Neural cell (in vitro differentiated cells): ENCODE data around the gene ADPRHL1. TPM values are rescaled to one million over a fixed set of nuclear protein-coding genes. Genes with fewer than 3 reads are reported as not detected.

Experiments
- H2AFZ ChIP-seq: fragments of 200-600, 300-800 bp; sonication (generic), shearing (Covaris generic); 2 replicates; pipeline ENCODE4 v1.6.0; 2014; ENCODE audit warnings: low read depth, mild to moderate bottlenecking, antibody characterized with exemption, low read length, moderate library complexity
- H3F3A ChIP-seq: fragments of 200-600 bp; shearing (Covaris generic); 2 replicates; pipeline ENCODE4 v1.6.1; 2016; ENCODE audit warnings: mild to moderate bottlenecking, moderate library complexity, mixed read lengths, antibody characterized with exemption, low read length; ENCODE audit not compliant: insufficient read depth, poor library complexity, severe bottlenecking
- H3K27ac ChIP-seq: fragments of 200-600, 300-800 bp; sonication (generic), shearing (Covaris generic); 2 replicates; pipeline ENCODE4 v1.5.1; 2014; ENCODE audit warnings: mild to moderate bottlenecking, low read length, moderate library complexity
- H3K27me3 ChIP-seq: fragments of 300-800, 200-600 bp; sonication (generic), shearing (Covaris generic); 2 replicates; pipeline ENCODE4 v1.6.0; 2014; ENCODE audit warnings: mild to moderate bottlenecking, low read depth, low read length, moderate library complexity; ENCODE audit not compliant: insufficient read depth
- H3K36me3 ChIP-seq: fragments of 300-800, 200-600 bp; sonication (generic), shearing (Covaris generic); 2 replicates; pipeline ENCODE4 v1.5.1; 2014; ENCODE audit warnings: mild to moderate bottlenecking, antibody characterized with exemption, low read length, moderate library complexity; ENCODE audit not compliant: insufficient read depth
- H3K4me2 ChIP-seq: fragments of 300-800, 200-600 bp; sonication (generic), shearing (Covaris generic); 2 replicates; pipeline ENCODE4 v1.6.0; 2014; ENCODE audit warnings: mild to moderate bottlenecking, low read length
- H3K4me3 ChIP-seq: fragments of 300-800, 200-600 bp; sonication (generic), shearing (Covaris generic); 2 replicates; pipeline ENCODE4 v1.5.1; 2014; ENCODE audit warnings: mild to moderate bottlenecking, low read length, moderate library complexity
- H3K79me2 ChIP-seq: fragments of 200-600 bp; shearing (Covaris generic); replicated peaks from 2 replicates; pipeline ENCODE4 v1.6.0; 2014; ENCODE audit warnings: mild to moderate bottlenecking, low read length, moderate library complexity; ENCODE audit not compliant: insufficient read depth
- H3K9ac ChIP-seq: fragments of 300-800, 200-600 bp; sonication (generic), shearing (Covaris generic); 2 replicates; pipeline ENCODE4 v1.6.1; 2016; ENCODE audit warnings: mild to moderate bottlenecking, low read length, mixed read lengths
- H3K9me2 ChIP-seq: fragments of 200-600 bp; shearing (Covaris generic); 2 replicates; pipeline ENCODE4 v1.6.1; 2016; ENCODE audit warnings: mild to moderate bottlenecking, low read length, mixed read lengths; ENCODE audit not compliant: insufficient read depth
- H3K9me3 ChIP-seq: fragments of 200-600, 300-800 bp; sonication (generic), shearing (Covaris generic); 2 replicates; pipeline ENCODE4 v1.6.1; 2016; ENCODE audit warnings: mild to moderate bottlenecking, mixed run types, low read length, moderate library complexity, mixed read lengths
- H4K20me1 ChIP-seq: fragments of 200-600 bp; shearing (Covaris generic); 2 replicates; pipeline ENCODE4 v1.6.1; 2016; ENCODE audit warnings: mild to moderate bottlenecking, mixed run types; ENCODE audit not compliant: insufficient read depth
- EP300 ChIP-seq: fragments of 450-650 bp; conservative IDR thresholded peaks from 2 replicates; pipeline ENCODE4 v1.6.1; 2014; ENCODE audit warnings: antibody characterized with exemption, mild to moderate bottlenecking, moderate library complexity; ENCODE audit not compliant: poor library complexity, severe bottlenecking
- EZH2 ChIP-seq: fragments of 200-600, 300-800 bp; shearing (Covaris generic), sonication (generic); IDR thresholded peaks from 2 replicates; pipeline ENCODE4 v1.6.1; 2014; ENCODE audit warnings: antibody characterized with exemption, low read length, borderline replicate concordance, mild to moderate bottlenecking; ENCODE audit not compliant: insufficient read depth, poor library complexity, severe bottlenecking
- MXI1 ChIP-seq: fragments of 450-650 bp; conservative IDR thresholded peaks from 2 replicates; pipeline ENCODE4 v1.6.1; 2014; ENCODE audit warnings: antibody characterized with exemption, mild to moderate bottlenecking; ENCODE audit not compliant: poor library complexity, severe bottlenecking
- POLR2AphosphoS5 ChIP-seq: IDR thresholded peaks from 2 replicates; pipeline ENCODE4 v1.6.1; 2012
- RAD21 ChIP-seq: fragments of 450-650 bp; conservative IDR thresholded peaks from 2 replicates; pipeline ENCODE4 v1.6.1; 2014; ENCODE audit warnings: antibody characterized with exemption, mild to moderate bottlenecking, moderate library complexity
- REST ChIP-seq: IDR thresholded peaks from 2 replicates; pipeline ENCODE4 v1.6.1; 2012; ENCODE audit warnings: borderline replicate concordance
- SMC3 ChIP-seq: fragments of 450-650 bp; conservative IDR thresholded peaks from 2 replicates; pipeline ENCODE4 v1.6.1; 2014; ENCODE audit warnings: antibody characterized with exemption, mild to moderate bottlenecking, moderate library complexity; ENCODE audit not compliant: poor library complexity
- TAF1 ChIP-seq: IDR thresholded peaks from 2 replicates; pipeline ENCODE4 v1.6.1; 2012; ENCODE audit warnings: low read depth
- polyA plus RNA-seq: library from polyadenylated mRNA; depleted of rRNA; stranded (reverse); fragments of >200 nt; gene quantifications from 2 replicates; pipeline ENCODE4 v1.2.3, GENCODE V29; 2014
- TF ChIP-seq, protein P1 (sequence below): fragments of 450-650 bp; IDR thresholded peaks from 2 replicates; pipeline ENCODE4 v1.5.1; 2014; ENCODE audit warnings: antibody characterized with exemption, mild to moderate bottlenecking, moderate library complexity; ENCODE audit not compliant: poor library complexity, severe bottlenecking

ADPRHL1 gene
- polyA plus RNA-seq, 1 donor from 2014 or later = 1.1 TPM

DNA sequence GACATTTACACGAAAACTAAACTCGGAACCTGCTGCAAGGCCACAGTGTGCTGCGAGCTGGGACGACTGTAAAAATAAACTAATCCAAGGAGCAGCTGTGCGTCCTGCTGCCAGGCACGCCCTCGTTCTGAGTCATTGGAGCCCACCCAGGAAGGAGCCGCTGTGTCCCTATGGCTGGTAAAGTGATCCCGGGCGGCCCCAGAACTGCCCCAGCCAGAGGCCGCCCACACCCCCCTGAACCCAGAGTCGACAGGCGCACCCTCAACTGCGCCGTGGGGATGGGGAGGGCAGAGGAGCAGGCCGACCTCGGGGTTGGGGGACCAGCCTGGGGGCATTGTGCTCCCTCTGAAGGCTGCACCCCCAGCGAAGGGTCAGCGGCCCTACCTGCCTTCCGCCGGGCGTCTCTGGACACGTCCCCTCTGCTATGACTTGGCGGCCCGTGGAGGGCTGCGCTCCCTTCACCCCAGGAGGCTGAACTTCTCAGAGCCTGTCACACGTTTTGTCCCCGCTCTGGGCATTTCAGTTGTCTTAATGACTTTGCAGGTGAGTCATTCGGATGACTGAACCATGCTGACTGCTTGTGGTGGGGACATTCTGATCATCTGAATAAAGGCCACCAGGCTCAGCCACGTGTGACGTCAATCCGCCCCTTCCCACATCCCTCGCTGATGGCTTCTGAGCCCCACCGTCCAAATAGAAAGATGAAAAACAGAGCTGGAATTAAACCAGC is 42.7 kb downstream of the ADPRHL1 start:
- no peaks in the 10 kb centered on the region for H3K9me3 ChIP-seq
- TF ChIP-seq EZH2 (no peak), TAF1 (no peak), RAD21 (no peak), EP300 (no peak), SMC3 (no peak), MXI1 (no peak), REST (no peak), POLR2AphosphoS5 (no peak)
- TF ChIP-seq, protein P1, sequence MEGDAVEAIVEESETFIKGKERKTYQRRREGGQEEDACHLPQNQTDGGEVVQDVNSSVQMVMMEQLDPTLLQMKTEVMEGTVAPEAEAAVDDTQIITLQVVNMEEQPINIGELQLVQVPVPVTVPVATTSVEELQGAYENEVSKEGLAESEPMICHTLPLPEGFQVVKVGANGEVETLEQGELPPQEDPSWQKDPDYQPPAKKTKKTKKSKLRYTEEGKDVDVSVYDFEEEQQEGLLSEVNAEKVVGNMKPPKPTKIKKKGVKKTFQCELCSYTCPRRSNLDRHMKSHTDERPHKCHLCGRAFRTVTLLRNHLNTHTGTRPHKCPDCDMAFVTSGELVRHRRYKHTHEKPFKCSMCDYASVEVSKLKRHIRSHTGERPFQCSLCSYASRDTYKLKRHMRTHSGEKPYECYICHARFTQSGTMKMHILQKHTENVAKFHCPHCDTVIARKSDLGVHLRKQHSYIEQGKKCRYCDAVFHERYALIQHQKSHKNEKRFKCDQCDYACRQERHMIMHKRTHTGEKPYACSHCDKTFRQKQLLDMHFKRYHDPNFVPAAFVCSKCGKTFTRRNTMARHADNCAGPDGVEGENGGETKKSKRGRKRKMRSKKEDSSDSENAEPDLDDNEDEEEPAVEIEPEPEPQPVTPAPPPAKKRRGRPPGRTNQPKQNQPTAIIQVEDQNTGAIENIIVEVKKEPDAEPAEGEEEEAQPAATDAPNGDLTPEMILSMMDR = no peak
- H3K9ac ChIP-seq = no peak overlapping the region
- no peaks in the 10 kb centered on the region for H3K79me2 ChIP-seq
- no peak overlapping the region for H3K4me3 ChIP-seq
- no peaks in the 10 kb centered on the region for H3K27me3 ChIP-seq
- no peaks in the 10 kb centered on the region for H3F3A ChIP-seq
- no peak overlapping the region for H3K4me2 ChIP-seq
- H3K27ac ChIP-seq = no peak overlapping the region
- H3K36me3 ChIP-seq = no peaks in the 10 kb centered on the region
- H4K20me1 ChIP-seq = no peaks in the 10 kb centered on the region
- no peak overlapping the region for H2AFZ ChIP-seq
- H3K9me2 ChIP-seq = no peaks in the 10 kb centered on the region

DNA sequence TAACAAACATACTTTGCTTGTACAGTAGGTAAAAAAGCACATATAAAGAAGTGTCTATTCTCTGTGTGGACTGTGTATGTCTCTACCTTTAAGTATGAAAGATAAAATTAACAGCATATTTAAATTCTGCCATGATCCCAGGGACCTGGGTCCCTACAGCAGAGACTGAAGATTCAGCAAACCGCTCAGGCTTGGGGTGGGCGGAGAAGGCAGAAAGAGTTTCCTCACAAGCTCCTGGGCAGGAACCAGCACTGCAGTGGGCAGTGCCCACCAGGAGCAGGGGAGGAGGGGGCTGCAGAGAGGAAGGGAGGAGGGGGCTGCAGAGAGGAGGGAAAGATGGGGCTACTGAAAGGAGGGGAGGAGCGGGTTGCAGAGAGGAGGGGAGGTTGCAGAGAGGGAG is 44.7 kb downstream of the ADPRHL1 start:
- no peak for TF ChIP-seq MXI1
- TF ChIP-seq EZH2 = no peak
- TF ChIP-seq TAF1 = no peak
- no peak for TF ChIP-seq EP300
- TF ChIP-seq, protein P1 = no peak
- TF ChIP-seq POLR2AphosphoS5 = no peak
- no peak for TF ChIP-seq SMC3
- TF ChIP-seq RAD21 = no peak
- TF ChIP-seq REST = no peak
- H3K79me2 ChIP-seq = no peaks in the 10 kb centered on the region
- H3K9me3 ChIP-seq = no peaks in the 10 kb centered on the region
- H3K4me2 ChIP-seq = no peak overlapping the region
- no peaks in the 10 kb centered on the region for H3K36me3 ChIP-seq
- no peak overlapping the region for H3K27ac ChIP-seq
- no peak overlapping the region for H3K9ac ChIP-seq
- no peaks in the 10 kb centered on the region for H3F3A ChIP-seq
- H3K27me3 ChIP-seq = no peaks in the 10 kb centered on the region
- H3K9me2 ChIP-seq = no peaks in the 10 kb centered on the region
- H3K4me3 ChIP-seq = no peak overlapping the region
- no peaks in the 10 kb centered on the region for H4K20me1 ChIP-seq
- H2AFZ ChIP-seq = no peak overlapping the region
